HepG2 (cell line): Measurements from ENCODE around the gene FNDC3B. TPM values are rescaled to one million over a fixed set of nuclear protein-coding genes. Genes with fewer than 3 reads are reported as not detected.

Experiments
- ARNT2 ChIP-seq: sonication (generic); formaldehyde crosslinking; IDR thresholded peaks from 2 replicates; pipeline ENCODE4 v1.8.0; 2022; ENCODE audit warnings: mild to moderate bottlenecking, low read depth, missing genetic modification reagents, moderate library complexity
- ERF ChIP-seq: IDR thresholded peaks from 2 replicates; pipeline ENCODE4 v1.6.1; 2018; ENCODE audit warnings: missing biosample characterization, missing genetic modification reagents
- NCOA2 ChIP-seq: sonication (generic); formaldehyde crosslinking; IDR thresholded peaks from 2 replicates; pipeline ENCODE4 v1.8.0; 2022; ENCODE audit warnings: inconsistent platforms
- NFRKB ChIP-seq: fragments of 450-650 bp; IDR thresholded peaks from 2 replicates; pipeline ENCODE4 v1.6.1; 2017
- NR2F6 ChIP-seq, 2 experiments: IDR thresholded peaks; 2 replicates each; pipeline ENCODE4 v1.6.1; 2016; ENCODE audit warnings: antibody characterized with exemption in 1 of 2, mild to moderate bottlenecking in 1 of 2
- PCBP1 ChIP-seq: fragments of 200-400 bp; formaldehyde crosslinking; IDR thresholded peaks from 2 replicates; pipeline ENCODE4 v1.6.1; 2017; ENCODE audit warnings: mild to moderate bottlenecking, low read depth, low read length, borderline replicate concordance
- ZBTB1 ChIP-seq: sonication (generic); formaldehyde crosslinking; IDR thresholded peaks from 2 replicates; pipeline ENCODE4 v1.4.0; 2020; ENCODE audit warnings: missing genetic modification reagents, borderline replicate concordance
- ZFP1 ChIP-seq: IDR thresholded peaks from 2 replicates; pipeline ENCODE4 v1.6.1; 2016
- ZFP41 ChIP-seq: sonication (generic); formaldehyde crosslinking; IDR thresholded peaks from 2 replicates; pipeline ENCODE4 v1.4.0; 2020; ENCODE audit warnings: mild to moderate bottlenecking, missing genetic modification reagents, borderline replicate concordance
- ZNF296 ChIP-seq: sonication (generic); formaldehyde crosslinking; conservative IDR thresholded peaks from 2 replicates; pipeline ENCODE4 v1.5.0; 2020; ENCODE audit warnings: mild to moderate bottlenecking, missing genetic modification reagents
- ZNF335 ChIP-seq: sonication (generic); formaldehyde crosslinking; IDR thresholded peaks from 2 replicates; pipeline ENCODE4 v1.4.0; 2020; ENCODE audit warnings: missing genetic modification reagents
- ZNF577 ChIP-seq: sonication (generic); formaldehyde crosslinking; IDR thresholded peaks from 2 replicates; pipeline ENCODE4 v1.4.0; 2020; ENCODE audit warnings: mild to moderate bottlenecking, low read depth, missing genetic modification reagents, borderline replicate concordance
- polyA plus RNA-seq, 8 experiments: library from polyadenylated mRNA; depleted of rRNA in 3 of 8; stranded (reverse) in 7 of 8; unstranded in 1 of 8; fragments of >200 nt; fragmentation: Illumina TruSeq in 4 of 8; extraction: Trizol in 4 of 8; gene quantifications; 2 replicates each; pipeline versions ENCODE4 v1.2.1 to v1.2.3, GENCODE V29; 2011 to 2016; ENCODE audit warnings: low read depth in 4 of 8, missing spikeins in 1 of 8, mixed read lengths in 1 of 8; ENCODE audit not compliant: insufficient read depth in 1 of 8
- total RNA-seq, 5 experiments: library from RNA; depleted of rRNA; stranded (reverse); fragments of >200 nt; fragmentation: Illumina TruSeq; extraction: Trizol; gene quantifications; 2 replicates each; pipeline ENCODE4 v1.2.3, GENCODE V29; 2016; ENCODE audit warnings: low read depth in 1 of 5
- TF ChIP-seq, protein P1 (sequence below): sonication (generic); formaldehyde crosslinking; IDR thresholded peaks from 2 replicates; pipeline ENCODE4 v1.5.1; 2020; ENCODE audit warnings: missing genetic modification reagents, mild to moderate bottlenecking, borderline replicate concordance
- TF ChIP-seq, protein P2 (sequence below), 2 experiments: sonication (generic) in 1 of 2; formaldehyde crosslinking in 1 of 2; IDR thresholded peaks; 2 replicates each; pipeline versions ENCODE4 v1.5.1 to v1.6.1; 2011 to 2020; ENCODE audit warnings: borderline replicate concordance in 1 of 2, low read depth in 1 of 2, low read length in 1 of 2, mild to moderate bottlenecking in 1 of 2, missing genetic modification reagents in 1 of 2, moderate library complexity in 1 of 2
- TF ChIP-seq, protein P3 (sequence below): sonication (generic); formaldehyde crosslinking; IDR thresholded peaks from 2 replicates; pipeline ENCODE4 v1.9.0; 2021; ENCODE audit warnings: mild to moderate bottlenecking, missing genetic modification reagents

Gene FNDC3B
- total and polyA plus RNA-seq, 2 of the 13 experiments (the other 11 are each of a cell fraction or from before 2014, with no cell fraction given), result 74.8 to 103 TPM

DNA sequence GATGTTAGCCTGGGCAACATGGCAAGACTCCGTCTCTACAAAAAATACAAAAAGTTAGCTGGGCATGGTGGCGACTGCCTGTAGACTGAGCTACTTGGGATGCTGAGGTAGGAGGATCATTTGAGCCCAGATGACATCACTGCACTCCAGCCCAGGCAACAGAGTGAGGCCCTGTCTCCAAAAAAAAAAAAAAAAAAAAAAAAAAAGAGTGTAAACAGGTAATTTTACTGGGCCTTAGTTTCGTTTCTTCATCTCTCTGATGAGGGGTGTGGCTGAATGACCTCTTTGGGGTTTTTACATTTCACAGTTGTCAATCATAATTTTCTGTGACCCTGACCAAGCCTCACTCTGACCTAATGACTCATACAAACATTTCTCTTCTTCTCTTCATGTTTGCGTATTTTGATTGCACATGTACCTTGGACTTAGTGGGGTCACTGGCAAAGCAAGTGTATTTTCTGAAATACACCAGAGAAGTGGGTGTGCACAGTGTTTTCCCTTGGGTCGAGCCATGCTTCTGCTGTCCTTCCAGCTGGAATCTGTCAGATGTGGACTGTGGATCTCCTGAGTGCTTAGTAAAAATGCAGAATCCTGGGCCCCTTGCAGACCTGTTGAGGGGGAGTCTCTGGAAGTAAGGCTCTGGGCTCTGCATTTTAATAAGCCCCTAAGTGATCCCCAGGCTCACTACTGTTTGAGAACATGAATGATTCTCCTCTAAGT, 140.5 kb downstream of the FNDC3B start (continued):
- TF ChIP-seq ZFP41, result no peak
- peak; percentile 99 for TF ChIP-seq NR2F6 (IDR thresholded peaks at IDR 0.05)
- peak; percentile 98 for TF ChIP-seq NR2F6 (CRISPR knock-in tag; IDR thresholded peaks at IDR 0.05)
- peak; percentile 82 for TF ChIP-seq ZFP1 (CRISPR knock-in tag)
- peak; percentile 74; the same call in 1 of the 2 replicates for TF ChIP-seq ERF (CRISPR knock-in tag)
- TF ChIP-seq NFRKB, result no peak
- no peak for TF ChIP-seq ZNF335 (CRISPR knock-in tag)
- no peak for TF ChIP-seq ZNF577 (CRISPR knock-in tag)
- no peak for TF ChIP-seq ZNF296
- TF ChIP-seq, protein P1, sequence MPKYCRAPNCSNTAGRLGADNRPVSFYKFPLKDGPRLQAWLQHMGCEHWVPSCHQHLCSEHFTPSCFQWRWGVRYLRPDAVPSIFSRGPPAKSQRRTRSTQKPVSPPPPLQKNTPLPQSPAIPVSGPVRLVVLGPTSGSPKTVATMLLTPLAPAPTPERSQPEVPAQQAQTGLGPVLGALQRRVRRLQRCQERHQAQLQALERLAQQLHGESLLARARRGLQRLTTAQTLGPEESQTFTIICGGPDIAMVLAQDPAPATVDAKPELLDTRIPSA (CRISPR knock-in tag), result no peak
- no peak for TF ChIP-seq PCBP1
- peak; percentile 93 for TF ChIP-seq NCOA2 (CRISPR knock-in tag)
- no peak for TF ChIP-seq ZBTB1 (CRISPR knock-in tag)
- TF ChIP-seq, protein P2, sequence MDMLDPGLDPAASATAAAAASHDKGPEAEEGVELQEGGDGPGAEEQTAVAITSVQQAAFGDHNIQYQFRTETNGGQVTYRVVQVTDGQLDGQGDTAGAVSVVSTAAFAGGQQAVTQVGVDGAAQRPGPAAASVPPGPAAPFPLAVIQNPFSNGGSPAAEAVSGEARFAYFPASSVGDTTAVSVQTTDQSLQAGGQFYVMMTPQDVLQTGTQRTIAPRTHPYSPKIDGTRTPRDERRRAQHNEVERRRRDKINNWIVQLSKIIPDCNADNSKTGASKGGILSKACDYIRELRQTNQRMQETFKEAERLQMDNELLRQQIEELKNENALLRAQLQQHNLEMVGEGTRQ (IDR thresholded peaks at IDR 0.05; ENCODE audit: low read depth, low read length), result no peak
- TF ChIP-seq, protein P2 (CRISPR knock-in tag; IDR thresholded peaks at IDR 0.05; ENCODE audit: borderline replicate concordance), result no peak
- TF ChIP-seq ARNT2 (CRISPR knock-in tag), result 0 out of 2 replicates have a peak, but pooled peaks have one; percentile 50
- TF ChIP-seq, protein P3, sequence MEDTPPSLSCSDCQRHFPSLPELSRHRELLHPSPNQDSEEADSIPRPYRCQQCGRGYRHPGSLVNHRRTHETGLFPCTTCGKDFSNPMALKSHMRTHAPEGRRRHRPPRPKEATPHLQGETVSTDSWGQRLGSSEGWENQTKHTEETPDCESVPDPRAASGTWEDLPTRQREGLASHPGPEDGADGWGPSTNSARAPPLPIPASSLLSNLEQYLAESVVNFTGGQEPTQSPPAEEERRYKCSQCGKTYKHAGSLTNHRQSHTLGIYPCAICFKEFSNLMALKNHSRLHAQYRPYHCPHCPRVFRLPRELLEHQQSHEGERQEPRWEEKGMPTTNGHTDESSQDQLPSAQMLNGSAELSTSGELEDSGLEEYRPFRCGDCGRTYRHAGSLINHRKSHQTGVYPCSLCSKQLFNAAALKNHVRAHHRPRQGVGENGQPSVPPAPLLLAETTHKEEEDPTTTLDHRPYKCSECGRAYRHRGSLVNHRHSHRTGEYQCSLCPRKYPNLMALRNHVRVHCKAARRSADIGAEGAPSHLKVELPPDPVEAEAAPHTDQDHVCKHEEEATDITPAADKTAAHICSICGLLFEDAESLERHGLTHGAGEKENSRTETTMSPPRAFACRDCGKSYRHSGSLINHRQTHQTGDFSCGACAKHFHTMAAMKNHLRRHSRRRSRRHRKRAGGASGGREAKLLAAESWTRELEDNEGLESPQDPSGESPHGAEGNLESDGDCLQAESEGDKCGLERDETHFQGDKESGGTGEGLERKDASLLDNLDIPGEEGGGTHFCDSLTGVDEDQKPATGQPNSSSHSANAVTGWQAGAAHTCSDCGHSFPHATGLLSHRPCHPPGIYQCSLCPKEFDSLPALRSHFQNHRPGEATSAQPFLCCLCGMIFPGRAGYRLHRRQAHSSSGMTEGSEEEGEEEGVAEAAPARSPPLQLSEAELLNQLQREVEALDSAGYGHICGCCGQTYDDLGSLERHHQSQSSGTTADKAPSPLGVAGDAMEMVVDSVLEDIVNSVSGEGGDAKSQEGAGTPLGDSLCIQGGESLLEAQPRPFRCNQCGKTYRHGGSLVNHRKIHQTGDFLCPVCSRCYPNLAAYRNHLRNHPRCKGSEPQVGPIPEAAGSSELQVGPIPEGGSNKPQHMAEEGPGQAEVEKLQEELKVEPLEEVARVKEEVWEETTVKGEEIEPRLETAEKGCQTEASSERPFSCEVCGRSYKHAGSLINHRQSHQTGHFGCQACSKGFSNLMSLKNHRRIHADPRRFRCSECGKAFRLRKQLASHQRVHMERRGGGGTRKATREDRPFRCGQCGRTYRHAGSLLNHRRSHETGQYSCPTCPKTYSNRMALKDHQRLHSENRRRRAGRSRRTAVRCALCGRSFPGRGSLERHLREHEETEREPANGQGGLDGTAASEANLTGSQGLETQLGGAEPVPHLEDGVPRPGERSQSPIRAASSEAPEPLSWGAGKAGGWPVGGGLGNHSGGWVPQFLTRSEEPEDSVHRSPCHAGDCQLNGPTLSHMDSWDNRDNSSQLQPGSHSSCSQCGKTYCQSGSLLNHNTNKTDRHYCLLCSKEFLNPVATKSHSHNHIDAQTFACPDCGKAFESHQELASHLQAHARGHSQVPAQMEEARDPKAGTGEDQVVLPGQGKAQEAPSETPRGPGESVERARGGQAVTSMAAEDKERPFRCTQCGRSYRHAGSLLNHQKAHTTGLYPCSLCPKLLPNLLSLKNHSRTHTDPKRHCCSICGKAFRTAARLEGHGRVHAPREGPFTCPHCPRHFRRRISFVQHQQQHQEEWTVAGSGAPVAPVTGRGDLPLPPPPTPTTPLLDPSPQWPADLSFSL (CRISPR knock-in tag), result no peak
